NCI-H2081 treated with DMSO at 0.1 percent for 48 hours (cell line): ENCODE results near the gene LARP7.
A peak's percentile ranks its signal among the peaks of the same experiment; 100 is the strongest.
"Not testable (repeated sequence)": the region's sequence is repeated elsewhere in the genome, so short reads cannot be mapped to it uniquely, and the experiment has no call there.

Experiments
- DNase-seq: peaks from one replicate; lab custom pipeline; 2025; lab: John Stamatoyannopoulos, UW

LARP7 gene

DNA sequence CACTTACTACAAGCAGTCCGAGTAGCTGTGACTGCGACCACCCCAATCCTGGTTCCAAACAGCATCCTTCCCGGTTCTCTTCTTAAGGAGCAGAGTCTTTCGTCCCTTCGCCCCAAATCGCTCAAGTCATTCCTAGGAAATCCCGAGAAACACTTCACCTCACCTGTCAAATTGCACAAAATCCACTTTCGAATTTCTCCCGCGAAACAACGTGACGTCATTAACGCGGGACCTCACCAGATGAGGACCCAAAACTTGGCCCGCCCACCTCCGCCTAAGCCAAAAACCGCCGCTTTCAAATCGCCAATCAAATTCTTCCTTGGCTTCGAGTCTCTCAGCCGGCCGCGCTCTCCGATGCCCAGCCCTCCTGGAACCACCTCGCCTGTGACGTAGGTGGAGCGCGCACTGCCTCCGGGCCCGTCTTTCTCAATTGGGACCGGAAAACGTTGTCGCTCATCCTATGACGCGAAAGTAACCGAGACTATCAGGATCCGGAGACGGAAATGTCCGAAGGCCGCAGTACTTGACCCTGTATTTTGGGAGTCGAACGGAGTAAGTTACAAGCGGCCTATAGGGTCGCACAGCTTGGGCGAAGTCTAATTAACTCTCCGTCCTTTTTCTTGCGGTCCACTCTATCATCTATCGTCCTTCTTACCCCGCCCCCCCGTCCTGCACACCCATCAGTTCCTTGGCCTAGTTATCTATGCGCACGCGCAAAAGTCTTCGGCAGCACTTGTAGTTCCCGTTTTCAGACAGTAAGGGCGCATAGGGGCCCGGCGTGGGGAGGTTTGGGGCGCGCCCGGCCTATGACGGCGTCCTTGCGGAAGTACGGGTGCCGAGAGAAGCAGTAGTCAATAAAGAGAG lies at the start of gene LARP7, which contains the start of gene ZGRF1:
Gene LARP7, plus strand, starts transcription at position 456 of the 864 bp plus-strand sequence. CDS start 7,527 bp downstream, outside the sequence.
Gene ZGRF1, minus strand, starts transcription at position 222 of the 864 bp plus-strand sequence. CDS start 3,733 bp downstream, outside the sequence.
- DNase-seq = peak; percentile 90

DNA sequence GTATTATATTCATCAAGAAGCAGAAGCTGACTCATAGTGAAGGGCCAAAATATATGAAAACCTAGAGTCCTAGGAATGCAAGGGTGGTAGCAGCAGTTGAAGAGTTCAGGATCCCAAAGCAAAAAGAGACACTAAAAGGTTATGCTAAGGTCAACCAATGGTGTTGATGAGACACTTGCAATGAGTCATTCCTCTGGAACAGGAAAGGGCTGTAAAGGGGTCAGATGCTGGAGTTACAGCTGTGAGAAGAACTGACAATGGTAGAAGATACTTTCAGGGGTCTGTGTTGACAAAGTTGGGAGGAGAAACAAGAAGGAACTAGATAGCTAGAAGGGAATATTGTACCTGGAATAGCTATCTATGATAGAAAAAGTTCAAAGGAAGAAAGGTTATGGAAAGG lies 47.7 kb upstream of the LARP7 start:
- DNase-seq = no peak

DNA sequence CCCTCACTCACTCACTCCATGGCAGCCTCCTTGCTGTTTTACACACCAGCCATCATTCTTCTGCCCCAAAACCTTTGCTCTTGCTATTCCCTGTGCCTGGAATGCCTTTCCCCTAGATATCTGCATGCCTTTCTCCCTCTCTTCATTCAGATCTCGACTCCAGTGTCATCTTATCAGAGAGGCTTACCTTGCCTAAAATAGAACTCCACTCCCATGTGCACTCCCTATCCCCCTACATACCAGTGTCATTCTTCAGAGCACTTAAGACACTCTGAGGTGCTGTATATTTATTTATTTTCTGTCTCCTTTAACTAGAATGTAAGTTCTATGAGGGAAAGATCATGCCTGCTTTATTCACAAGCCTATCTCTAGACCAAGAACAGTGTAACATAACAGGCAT lies 45.4 kb upstream of the LARP7 start:
- no peak for DNase-seq

DNA sequence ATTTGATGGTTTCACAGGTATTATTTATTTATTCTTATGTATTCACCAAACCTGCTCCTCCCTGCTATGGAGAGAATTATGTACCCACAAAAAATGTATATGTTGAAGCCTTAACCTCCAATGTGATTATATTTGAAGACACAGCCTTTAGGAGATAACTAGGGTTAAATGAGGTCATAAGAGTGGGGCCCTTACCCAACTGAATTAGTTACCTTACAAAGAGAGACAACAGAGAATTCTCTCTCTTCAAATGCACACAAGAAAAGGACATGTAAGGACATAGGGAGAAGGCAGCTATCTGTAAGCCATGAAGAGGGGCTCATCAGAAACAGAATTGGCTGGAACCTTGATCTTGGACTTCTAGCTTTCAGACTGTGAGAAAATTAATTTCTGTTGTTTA lies 44.2 kb upstream of the LARP7 start:
- DNase-seq = no peak

DNA sequence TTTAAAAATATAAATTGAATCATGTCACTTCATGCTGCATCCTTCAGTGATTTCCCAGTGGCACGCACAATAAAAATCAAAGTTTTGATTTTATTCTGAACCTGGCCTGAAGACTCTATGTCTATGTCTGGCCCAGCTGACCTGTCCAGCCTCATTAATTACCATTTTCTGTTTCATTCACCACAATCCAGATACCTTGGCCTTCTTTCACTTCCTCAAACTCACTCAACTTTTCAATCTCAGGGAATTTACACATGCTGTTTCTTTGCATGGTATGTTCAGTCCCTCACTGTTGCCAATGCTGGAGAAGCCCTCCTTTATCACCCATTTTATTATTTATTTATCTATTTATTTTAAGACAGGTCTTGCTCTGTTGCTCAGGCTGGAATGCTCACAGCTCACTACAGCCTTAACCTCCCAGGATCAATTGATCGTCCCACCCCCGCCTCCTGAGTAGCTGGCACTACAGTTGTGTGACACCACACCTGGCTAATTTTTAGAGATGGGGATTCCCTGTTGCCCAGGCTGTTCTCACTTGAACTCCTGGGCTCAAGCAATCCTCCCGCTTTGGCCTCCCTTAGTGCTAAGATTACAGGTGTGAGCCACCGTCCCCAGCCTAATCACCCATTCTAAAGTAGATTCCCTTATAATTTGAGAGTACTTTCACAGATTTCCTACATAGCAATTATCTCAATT lies 43.4 kb upstream of the LARP7 start:
- DNase-seq = no peak

DNA sequence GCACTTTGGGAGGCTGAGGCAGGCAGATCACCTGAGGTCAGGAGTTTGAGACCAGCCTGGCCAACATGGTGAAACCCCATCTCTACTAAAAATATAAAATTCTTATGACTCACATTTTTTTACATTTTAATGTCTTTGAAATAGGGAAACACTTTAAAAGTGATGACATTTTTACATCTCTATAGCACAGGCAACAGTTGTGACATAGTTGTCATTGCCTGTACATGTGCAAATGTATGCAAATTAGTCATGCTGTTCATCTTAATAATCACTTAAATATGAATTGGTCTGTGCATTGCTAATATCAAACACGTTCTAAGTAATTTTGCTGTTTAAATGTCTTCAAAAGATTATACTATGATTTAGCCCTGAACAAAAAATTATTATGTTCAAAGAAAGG lies 42.0 kb upstream of the LARP7 start:
- no peak for DNase-seq

DNA sequence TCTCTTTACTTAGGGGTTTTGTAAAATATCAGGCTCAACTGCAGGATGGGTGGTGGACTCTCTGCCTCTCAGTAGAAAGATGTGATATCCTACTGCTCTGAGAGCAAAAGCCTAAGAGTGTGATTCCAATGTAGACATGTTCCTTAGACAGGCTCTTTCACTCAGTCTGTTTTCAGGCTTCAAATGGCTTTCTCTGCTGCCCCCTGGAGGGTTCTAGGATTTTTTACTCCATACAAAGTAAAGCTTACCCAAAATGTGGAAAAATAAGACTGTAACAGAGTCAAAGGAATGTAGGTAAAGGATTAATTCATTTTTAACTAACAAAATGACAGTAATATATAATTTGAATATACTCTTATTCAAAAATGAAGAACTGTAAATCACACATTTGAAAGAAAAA lies 32.4 kb upstream of the LARP7 start:
- no peak for DNase-seq

DNA sequence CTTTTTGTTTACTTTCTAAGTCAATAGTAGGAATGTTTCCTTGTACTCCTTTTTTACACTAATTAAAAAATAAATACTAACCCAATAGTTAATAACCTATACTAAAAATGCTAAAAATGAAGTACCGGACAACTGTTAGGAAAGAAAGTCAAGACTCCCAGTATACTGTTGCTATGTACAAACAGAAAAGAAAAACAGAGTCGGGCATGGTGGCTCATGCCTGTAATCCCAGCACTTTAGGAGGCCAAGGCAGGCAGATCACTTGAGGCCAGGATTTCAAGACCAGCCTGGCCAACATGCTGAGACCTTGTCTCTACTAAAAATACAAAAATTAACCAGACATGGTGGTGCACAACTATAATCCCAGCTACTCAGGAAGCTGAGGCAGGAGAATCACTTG lies 24.1 kb upstream of the LARP7 start:
- not testable (repeated sequence) for DNase-seq

DNA sequence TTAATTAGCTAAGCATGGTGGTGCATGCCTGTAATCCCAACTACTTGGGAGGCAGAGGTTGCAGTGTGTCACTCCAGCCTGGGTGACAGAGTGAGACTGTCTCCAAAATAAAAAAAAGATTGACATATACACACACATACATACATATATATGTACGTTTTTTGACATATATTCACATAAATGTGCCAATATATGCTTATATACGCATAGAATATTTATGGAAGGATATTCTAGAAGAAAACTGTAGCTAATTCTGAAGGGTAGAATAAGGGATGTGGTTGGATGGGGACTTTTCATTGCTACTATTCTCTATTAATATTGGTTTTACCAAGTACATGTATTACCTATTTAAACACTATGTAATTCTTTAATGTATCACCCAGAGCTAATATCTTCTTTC lies 20.0 kb upstream of the LARP7 start:
- DNase-seq = no peak

DNA sequence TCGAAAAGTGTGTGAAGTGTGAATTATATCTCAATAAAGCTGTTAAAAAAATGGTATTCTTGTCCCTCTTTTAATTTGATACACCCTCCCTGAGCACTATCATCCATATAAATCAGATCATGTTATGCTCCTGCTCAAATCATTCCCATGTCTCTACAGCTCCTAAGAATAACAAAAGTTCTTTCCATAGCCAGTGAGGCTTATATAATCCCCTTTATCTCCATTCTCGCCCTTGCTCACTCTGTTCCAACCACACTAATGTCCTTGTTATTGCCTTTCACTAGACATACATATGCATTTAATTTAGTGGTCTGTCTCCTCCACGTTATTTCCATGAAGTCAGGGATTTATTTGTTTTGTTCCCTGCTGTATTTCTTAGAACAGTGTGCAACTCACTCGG lies 10.7 kb upstream of the LARP7 start:
- no peak for DNase-seq

DNA sequence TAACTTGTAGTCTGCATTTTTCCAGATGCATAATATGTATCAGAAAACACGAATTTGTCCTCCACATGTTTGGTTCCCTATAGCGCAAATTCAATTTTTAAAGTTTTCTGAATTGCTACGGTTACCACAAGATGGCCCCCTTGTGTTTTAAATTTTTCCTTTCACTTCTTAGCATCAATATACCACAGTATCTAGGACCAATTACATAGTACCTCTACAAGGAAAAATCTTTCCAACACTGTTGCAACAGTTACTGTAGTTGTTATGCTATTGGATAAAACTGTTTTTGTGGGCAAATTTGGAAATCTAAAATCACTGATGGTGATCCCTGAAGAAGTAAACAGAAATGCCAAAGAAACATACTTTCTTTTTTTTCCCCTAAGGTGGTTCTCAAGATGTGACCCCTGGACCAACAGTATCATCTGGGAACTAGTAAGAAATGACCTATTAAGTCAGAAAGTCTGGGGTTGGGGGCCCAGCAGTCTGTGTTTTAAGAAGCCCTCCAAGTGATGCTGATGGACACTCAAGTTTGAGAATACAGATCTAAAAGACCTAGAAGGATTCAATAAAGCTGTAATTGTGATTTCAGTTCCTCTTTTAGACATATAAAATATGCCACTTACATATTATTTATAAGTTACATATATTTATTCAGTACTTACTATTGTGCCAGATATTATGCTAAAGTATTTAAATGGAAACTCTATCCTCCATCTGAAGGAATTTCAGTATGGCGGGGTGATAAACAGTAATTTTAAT lies 3.3 kb upstream of the LARP7 start:
- DNase-seq = peak; percentile 23

DNA sequence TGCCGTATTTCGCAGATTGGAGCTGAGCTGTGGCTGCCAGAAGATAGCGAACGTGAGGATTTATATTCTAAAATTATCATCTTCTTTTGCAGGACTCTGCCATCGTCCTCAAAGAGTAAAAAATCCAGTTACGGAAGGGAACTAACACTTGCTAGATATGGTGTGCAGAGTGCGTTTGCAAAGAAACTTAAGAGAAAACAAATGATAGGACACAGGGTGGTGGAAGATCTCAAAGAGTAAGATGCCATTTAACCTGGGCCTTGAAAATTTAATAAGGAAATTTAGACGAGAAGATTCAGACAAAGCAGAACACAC lies 566 bp downstream of the LARP7 start:
- no peak for DNase-seq

DNA sequence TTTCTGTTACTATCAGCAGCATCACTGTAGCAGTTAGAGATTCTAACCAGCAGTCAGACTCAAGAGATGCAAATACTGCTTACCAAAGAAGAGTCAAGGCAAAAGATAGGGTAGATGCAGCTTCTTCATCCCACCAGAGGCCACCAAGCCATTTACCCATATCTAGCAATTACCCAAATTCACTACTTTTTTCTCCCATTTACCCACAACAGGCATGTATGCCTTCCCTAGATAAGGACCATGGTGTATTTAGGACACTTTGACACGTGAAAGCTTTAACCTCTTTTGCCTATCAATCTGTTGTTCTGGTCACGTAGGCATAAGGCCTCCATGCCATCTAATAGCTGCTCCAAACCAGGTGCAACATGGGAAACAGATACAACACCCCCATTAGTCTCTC lies 5.6 kb downstream of the LARP7 start:
- no peak for DNase-seq

DNA sequence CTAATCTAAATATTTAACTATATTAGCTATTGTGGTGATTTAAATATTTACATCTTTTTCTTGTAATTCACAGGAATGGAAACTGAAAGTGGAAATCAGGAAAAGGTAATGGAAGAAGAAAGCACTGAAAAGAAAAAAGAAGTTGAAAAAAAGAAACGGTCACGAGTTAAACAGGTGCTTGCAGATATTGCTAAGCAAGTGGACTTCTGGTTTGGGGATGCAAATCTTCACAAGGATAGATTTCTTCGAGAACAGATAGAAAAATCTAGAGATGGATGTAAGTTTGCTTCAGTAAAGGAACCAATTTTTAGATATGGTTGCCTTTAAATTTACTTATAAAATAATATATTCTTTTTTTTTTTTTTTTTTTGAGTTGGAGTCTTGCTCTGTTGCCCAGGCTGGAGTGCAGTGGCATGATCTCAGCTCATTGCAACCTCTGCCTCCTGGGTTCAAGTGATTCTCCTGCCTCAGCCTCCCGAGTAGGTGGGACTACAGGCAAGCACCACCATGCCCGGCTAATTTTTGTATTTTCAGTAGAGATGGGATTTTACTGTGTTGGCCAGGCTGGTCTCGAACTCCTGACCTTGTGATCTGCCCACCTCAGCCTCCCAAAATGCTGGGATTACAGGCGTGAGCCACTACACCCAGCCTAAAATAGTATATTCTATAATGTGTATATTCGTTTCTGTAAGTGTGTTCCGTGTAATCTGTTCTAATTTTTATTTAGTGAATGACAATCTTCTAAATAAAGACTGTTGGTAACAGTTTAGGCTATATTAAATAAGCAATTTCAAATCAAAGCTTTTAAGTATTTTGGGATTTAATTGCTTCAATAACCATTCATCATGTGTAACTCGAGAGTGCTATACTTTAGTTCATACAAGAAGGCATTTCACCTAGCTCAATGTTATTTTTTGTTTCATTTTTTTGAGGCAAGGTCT lies 7.9 kb downstream of the LARP7 start:
- not testable (repeated sequence) for DNase-seq

DNA sequence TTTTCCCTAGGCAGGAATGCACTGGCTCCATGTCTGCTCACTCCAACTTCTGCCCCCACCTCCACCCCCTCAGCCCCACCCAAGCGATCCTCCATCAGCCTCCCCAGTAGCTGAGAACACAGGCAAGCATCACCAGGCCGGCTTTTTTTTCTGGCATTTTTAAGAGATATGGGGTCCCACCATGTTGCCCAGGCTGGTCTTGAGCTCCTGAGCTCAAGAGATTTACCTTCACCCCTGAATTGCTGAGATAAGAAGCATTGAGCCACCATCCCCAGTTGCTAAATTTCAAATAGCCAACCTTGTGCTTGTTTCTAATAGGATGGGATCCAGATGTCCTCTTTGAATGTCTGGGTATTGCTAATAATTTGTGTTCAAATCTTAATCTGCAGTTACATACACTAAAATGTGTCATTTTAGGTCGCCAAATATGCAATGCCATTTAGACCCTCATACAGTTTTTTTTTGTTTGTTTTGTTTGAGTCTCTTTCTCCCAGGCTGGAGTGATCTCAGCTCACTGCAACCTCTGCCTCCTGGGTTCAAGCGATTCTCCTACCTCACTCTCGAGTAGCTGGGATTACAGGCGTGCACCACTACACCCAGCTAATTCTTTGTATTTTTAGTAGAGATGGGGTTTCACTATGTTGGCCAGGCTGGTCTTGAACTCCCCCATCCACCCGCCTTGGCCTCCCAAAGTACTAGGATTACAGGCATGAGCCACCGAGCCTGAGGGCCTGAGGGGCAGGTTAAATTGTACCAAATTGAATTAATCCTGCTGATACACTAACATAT lies 8.8 kb downstream of the LARP7 start:
- no peak for DNase-seq

DNA sequence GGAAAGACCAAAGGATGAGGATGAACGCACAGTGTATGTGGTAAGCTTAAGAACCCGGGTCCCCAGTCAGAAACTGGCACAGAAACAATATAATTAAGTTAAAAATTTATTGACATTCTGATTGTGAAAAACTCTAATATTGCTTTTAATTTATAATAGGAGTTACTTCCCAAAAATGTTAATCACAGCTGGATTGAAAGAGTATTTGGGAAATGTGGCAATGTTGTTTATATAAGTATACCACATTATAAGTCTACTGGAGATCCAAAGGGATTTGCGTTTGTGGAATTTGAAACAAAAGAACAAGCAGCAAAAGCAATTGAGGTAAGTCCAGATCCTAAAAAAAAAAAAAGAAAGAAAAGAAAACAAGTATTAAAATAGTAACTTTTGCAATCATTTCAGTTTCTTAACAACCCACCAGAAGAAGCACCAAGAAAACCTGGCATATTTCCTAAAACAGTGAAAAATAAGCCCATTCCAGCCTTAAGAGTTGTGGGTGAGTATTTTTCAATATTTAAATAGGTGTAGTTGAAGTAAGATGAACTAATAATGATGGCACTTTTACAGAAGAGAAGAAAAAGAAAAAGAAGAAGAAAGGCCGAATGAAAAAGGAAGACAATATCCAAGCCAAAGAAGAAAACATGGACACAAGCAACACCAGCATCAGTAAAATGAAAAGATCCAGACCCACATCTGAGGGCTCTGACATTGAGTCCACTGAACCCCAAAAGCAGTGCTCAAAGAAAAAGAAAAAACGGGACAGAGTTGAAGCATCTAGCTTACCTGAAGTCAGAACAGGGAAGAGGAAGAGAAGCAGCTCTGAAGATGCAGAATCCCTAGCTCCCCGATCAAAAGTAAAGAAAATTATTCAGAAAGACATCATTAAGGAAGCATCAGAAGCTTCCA lies 9.9 kb downstream of the LARP7 start:
- no peak for DNase-seq

DNA sequence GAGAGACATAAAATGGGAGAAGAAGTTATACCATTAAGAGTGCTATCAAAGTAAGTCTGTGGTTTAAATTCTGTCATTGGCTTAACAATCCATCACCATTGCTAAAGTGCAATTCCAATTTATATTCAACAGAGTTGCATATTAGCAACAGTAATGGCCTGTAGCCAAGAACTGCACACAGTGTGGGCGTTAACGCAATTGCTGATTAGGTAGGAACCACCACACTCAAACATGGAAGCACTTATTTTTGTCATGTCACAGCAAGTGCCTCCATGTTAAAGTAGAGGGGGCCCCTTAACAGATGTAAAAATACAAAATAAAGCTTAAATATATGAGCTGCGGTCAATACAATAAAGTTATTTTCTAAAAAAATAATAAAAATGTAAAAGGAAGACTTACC lies 10.8 kb downstream of the LARP7 start:
- no peak for DNase-seq

DNA sequence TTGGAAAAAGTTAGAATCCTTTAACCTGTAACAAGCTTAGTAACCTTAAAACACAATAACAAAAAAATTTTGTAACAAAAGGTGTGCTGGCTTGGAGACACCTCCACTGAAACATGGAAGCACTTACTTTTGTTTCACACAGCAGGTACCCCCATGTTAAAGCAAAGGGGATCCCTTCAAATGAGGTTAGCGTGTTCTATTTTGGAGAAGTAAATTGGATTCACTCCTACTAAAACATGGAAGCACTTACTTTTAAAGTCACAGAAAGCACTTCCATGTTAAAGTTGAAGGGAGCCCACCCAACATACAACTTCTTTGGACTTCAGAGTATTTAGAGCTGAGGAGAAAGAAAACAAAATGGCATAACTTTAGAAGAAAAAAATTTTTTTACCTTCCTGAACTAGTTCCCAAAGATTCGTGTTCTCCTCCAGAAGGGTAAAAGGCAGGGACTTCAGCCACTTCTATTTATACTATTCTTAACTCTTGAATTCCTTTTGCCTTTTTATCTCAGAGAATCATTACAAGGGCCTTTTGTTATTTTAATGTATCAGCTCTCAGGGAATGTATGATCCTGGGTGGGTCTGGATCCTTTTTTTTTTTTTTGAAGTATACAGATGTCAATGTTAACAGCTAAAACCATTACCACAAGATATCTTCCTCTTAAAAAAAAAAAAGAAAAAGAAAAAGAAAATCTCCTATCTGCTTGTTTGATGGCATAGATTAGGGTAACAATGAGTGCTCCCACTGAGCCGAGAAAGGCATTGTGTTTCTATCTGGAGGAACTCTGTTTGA lies 11.5 kb downstream of the LARP7 start:
- no peak for DNase-seq

DNA sequence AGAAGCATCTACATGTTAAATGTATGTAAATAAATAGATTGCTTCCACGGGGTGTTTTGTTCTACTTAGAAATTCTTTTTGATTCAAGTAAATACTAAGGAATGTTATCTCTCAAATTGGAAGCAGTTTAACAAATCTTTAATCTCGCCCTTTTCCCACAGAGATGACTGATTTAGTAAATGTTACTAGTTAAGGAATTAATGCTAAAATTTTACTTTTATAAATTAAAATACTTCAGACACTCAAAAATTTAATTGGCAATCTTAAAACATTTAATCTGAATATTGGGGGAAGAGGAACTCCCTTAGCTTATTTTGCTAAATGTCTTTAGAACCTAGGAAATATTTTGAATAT lies 12.1 kb downstream of the LARP7 start:
- DNase-seq = no peak
